ENCODE measurements around the gene BPI.

DNA sequence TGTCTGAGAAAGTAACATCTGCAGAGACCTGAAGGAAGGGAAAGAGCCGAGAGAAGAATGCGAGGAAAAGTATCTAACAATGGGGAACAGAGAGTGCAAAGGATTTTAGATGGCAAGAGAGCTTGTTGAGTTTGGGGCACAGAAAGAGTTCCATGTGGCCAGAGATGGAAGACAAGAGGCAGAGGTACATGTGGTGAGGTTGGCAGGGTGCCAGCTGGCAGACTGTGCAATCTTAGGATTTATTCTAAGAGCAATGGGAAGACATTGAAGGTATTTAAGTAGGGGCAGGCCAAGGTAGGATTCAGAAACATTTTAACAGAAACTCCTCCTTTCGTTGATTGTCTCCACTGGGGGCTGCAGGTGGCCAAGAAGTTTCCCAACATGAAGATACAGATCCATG, 21.9 kb downstream of the BPI start:
- TF ChIP-seq, protein P1, sequence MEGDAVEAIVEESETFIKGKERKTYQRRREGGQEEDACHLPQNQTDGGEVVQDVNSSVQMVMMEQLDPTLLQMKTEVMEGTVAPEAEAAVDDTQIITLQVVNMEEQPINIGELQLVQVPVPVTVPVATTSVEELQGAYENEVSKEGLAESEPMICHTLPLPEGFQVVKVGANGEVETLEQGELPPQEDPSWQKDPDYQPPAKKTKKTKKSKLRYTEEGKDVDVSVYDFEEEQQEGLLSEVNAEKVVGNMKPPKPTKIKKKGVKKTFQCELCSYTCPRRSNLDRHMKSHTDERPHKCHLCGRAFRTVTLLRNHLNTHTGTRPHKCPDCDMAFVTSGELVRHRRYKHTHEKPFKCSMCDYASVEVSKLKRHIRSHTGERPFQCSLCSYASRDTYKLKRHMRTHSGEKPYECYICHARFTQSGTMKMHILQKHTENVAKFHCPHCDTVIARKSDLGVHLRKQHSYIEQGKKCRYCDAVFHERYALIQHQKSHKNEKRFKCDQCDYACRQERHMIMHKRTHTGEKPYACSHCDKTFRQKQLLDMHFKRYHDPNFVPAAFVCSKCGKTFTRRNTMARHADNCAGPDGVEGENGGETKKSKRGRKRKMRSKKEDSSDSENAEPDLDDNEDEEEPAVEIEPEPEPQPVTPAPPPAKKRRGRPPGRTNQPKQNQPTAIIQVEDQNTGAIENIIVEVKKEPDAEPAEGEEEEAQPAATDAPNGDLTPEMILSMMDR (IDR thresholded peaks at IDR 0.05), result no peak
- no peak for TF ChIP-seq EZH2 (IDR thresholded peaks at IDR 0.05; ENCODE audit: borderline replicate concordance, insufficient read depth, low read depth, low read length, poor library complexity, severe bottlenecking)

Measured in B cell (primary cell).